Activated T-cell treated with anti-CD3 and anti-CD28 coated beads, Interleukin-2, amount 50 U/mL, for 24 hours (primary cell): ENCODE data around the gene RARS2.
"Not testable (repeated sequence)": the region's sequence is repeated elsewhere in the genome, so short reads cannot be mapped to it uniquely, and the experiment has no call there.

Experiments used
- DNase-seq: peaks from one replicate; pipeline ENCODE4 v3.0.0-alpha.2; 2020
- H3K27ac Mint-ChIP-seq: 2 replicates; pipeline ENCODE4 v1.8.0; 2020; ENCODE audit warnings: mild to moderate bottlenecking, mixed read lengths
- H3K27me3 Mint-ChIP-seq: 2 replicates; pipeline ENCODE4 v1.8.0; 2020; ENCODE audit warnings: mixed read lengths
- H3K36me3 Mint-ChIP-seq: 2 replicates; pipeline ENCODE4 v1.8.0; 2020; ENCODE audit warnings: low read depth, mixed read lengths
- H3K4me1 Mint-ChIP-seq: 2 replicates; pipeline ENCODE4 v1.8.0; 2020; ENCODE audit warnings: low read depth, mixed read lengths
- H3K4me3 Mint-ChIP-seq: 2 replicates; pipeline ENCODE4 v1.8.0; 2020; ENCODE audit warnings: mild to moderate bottlenecking, moderate library complexity, mixed read lengths
- H3K9me3 Mint-ChIP-seq: 2 replicates; pipeline ENCODE4 v1.8.0; 2020; ENCODE audit warnings: mixed read lengths

RARS2 gene

GRCh38 chr6:87589693-87590416 lies at the start of gene RARS2, which contains the start of gene ORC3:
Gene RARS2 (minus strand): TSS chr6:87589987. CDS start chr6:87589957, 30 bp downstream.
Gene ORC3 (plus strand): TSS chr6:87590135. CDS start chr6:87590169, 34 bp downstream.
- Mint-ChIP-seq H3K4me3 (peak within 1 kb of the TSS; percentile 89), H3K27me3 (no peaks in the 10 kb centered on the region), H3K4me1 (peaks cover 67% of the 10 kb centered on the region), H3K27ac (peak within 1 kb of the TSS; percentile 93), H3K36me3 (peaks cover 77% of the 10 kb centered on the region), H3K9me3 (no peaks in the 10 kb centered on the region)
- DNase-seq: peak; percentile 96

GRCh38 chr6:87639373-87639772 lies 49.6 kb upstream of the RARS2 start:
- DNase-seq: no peak
- Mint-ChIP-seq H3K27me3 (no peaks in the 10 kb centered on the region), H3K27ac (no peak overlapping the region), H3K4me1 (peaks cover 6% of the 10 kb centered on the region), H3K9me3 (no peaks in the 10 kb centered on the region), H3K36me3 (peaks cover 72% of the 10 kb centered on the region), H3K4me3 (no peak overlapping the region)

- Mint-ChIP-seq H3K27me3 (no peaks in the 10 kb centered on the region), H3K36me3 (peaks cover 82% of the 10 kb centered on the region), H3K4me3 (no peak overlapping the region), H3K4me1 (peaks cover 7% of the 10 kb centered on the region), H3K27ac (no peak overlapping the region), H3K9me3 (no peaks in the 10 kb centered on the region)
- no peak for DNase-seq
Measured at GRCh38 chr6:87637106-87637505, 47.3 kb upstream of the RARS2 start.

- Mint-ChIP-seq H3K4me1 (peaks cover 7% of the 10 kb centered on the region), H3K36me3 (peaks cover 81% of the 10 kb centered on the region), H3K27me3 (no peaks in the 10 kb centered on the region), H3K9me3 (no peaks in the 10 kb centered on the region), H3K27ac (no peak overlapping the region), H3K4me3 (no peak overlapping the region)
- DNase-seq: no peak
Measured at GRCh38 chr6:87636315-87636714, 46.5 kb upstream of the RARS2 start.

GRCh38 chr6:87633851-87634250 lies 44.1 kb upstream of the RARS2 start:
- Mint-ChIP-seq H3K4me1 (peaks cover 2% of the 10 kb centered on the region), H3K27me3 (no peaks in the 10 kb centered on the region), H3K4me3 (no peak overlapping the region), H3K36me3 (peaks cover 78% of the 10 kb centered on the region), H3K27ac (no peak overlapping the region), H3K9me3 (no peaks in the 10 kb centered on the region)
- no peak for DNase-seq

GRCh38 chr6:87630746-87631145 lies 41.0 kb upstream of the RARS2 start:
- peaks cover 2% of the 10 kb centered on the region for H3K4me1 Mint-ChIP-seq
- H3K27ac Mint-ChIP-seq: no peak overlapping the region
- H3K4me3 Mint-ChIP-seq: no peak overlapping the region
- H3K27me3 Mint-ChIP-seq: no peaks in the 10 kb centered on the region
- no peaks in the 10 kb centered on the region for H3K9me3 Mint-ChIP-seq
- H3K36me3 Mint-ChIP-seq: peaks cover 72% of the 10 kb centered on the region
- DNase-seq: no peak

- H3K27ac Mint-ChIP-seq: no peak overlapping the region
- H3K9me3 Mint-ChIP-seq: no peaks in the 10 kb centered on the region
- peaks cover 2% of the 10 kb centered on the region for H3K4me1 Mint-ChIP-seq
- no peaks in the 10 kb centered on the region for H3K27me3 Mint-ChIP-seq
- no peak overlapping the region for H3K4me3 Mint-ChIP-seq
- peaks cover 72% of the 10 kb centered on the region for H3K36me3 Mint-ChIP-seq
- DNase-seq: no peak
Measured at GRCh38 chr6:87628881-87629280, 39.1 kb upstream of the RARS2 start.

GRCh38 chr6:87628424-87628823 lies 38.6 kb upstream of the RARS2 start:
- Mint-ChIP-seq H3K9me3 (no peaks in the 10 kb centered on the region), H3K36me3 (peaks cover 71% of the 10 kb centered on the region), H3K4me3 (no peak overlapping the region), H3K27ac (no peak overlapping the region), H3K27me3 (no peaks in the 10 kb centered on the region), H3K4me1 (no peaks in the 10 kb centered on the region)
- DNase-seq: no peak

GRCh38 chr6:87623248-87623647 lies 33.5 kb upstream of the RARS2 start:
- Mint-ChIP-seq H3K36me3 (peaks cover 74% of the 10 kb centered on the region), H3K4me3 (no peak overlapping the region), H3K9me3 (no peaks in the 10 kb centered on the region), H3K4me1 (no peaks in the 10 kb centered on the region), H3K27me3 (no peaks in the 10 kb centered on the region), H3K27ac (no peak overlapping the region)
- no peak for DNase-seq

- Mint-ChIP-seq H3K9me3 (no peaks in the 10 kb centered on the region), H3K36me3 (peaks cover 79% of the 10 kb centered on the region), H3K4me3 (no peak overlapping the region), H3K27ac (no peak overlapping the region), H3K27me3 (no peaks in the 10 kb centered on the region), H3K4me1 (no peaks in the 10 kb centered on the region)
- DNase-seq: no peak
Measured at GRCh38 chr6:87618531-87618930, 28.7 kb upstream of the RARS2 start.

GRCh38 chr6:87617405-87617804 lies 27.6 kb upstream of the RARS2 start:
- no peak overlapping the region for H3K27ac Mint-ChIP-seq
- no peaks in the 10 kb centered on the region for H3K9me3 Mint-ChIP-seq
- peaks cover 81% of the 10 kb centered on the region for H3K36me3 Mint-ChIP-seq

GRCh38 chr6:87613018-87613417 lies 23.2 kb upstream of the RARS2 start:
- not testable (repeated sequence) for H3K4me3 Mint-ChIP-seq, H3K9me3 Mint-ChIP-seq, DNase-seq, H3K27ac Mint-ChIP-seq, H3K27me3 Mint-ChIP-seq, H3K4me1 Mint-ChIP-seq
- peaks cover 74% of the 10 kb centered on the region for H3K36me3 Mint-ChIP-seq

More at GRCh38 chr6:87617405-87617804, 27.6 kb upstream of the RARS2 start:
- no peaks in the 10 kb centered on the region for H3K27me3 Mint-ChIP-seq
- H3K4me1 Mint-ChIP-seq: no peaks in the 10 kb centered on the region
- no peak overlapping the region for H3K4me3 Mint-ChIP-seq
- no peak for DNase-seq

GRCh38 chr6:87608802-87609201 lies 19.0 kb upstream of the RARS2 start:
- no peak overlapping the region for H3K27ac Mint-ChIP-seq
- H3K27me3 Mint-ChIP-seq: no peaks in the 10 kb centered on the region
- no peaks in the 10 kb centered on the region for H3K9me3 Mint-ChIP-seq
- peaks cover 66% of the 10 kb centered on the region for H3K36me3 Mint-ChIP-seq
- H3K4me1 Mint-ChIP-seq: no peaks in the 10 kb centered on the region
- no peak overlapping the region for H3K4me3 Mint-ChIP-seq
- no peak for DNase-seq

GRCh38 chr6:87606199-87606598 lies 16.4 kb upstream of the RARS2 start:
- DNase-seq: no peak
- Mint-ChIP-seq H3K36me3 (peaks cover 60% of the 10 kb centered on the region), H3K9me3 (no peaks in the 10 kb centered on the region), H3K4me3 (no peak overlapping the region), H3K4me1 (no peaks in the 10 kb centered on the region), H3K27ac (no peak overlapping the region), H3K27me3 (no peaks in the 10 kb centered on the region)

- Mint-ChIP-seq H3K4me1 (no peaks in the 10 kb centered on the region), H3K4me3 (no peak overlapping the region), H3K36me3 (peaks cover 47% of the 10 kb centered on the region), H3K27me3 (no peaks in the 10 kb centered on the region), H3K27ac (no peak overlapping the region), H3K9me3 (no peaks in the 10 kb centered on the region)
- no peak for DNase-seq
Measured at GRCh38 chr6:87600576-87600975, 10.8 kb upstream of the RARS2 start.
